ENCODE results near the gene VTI1A.
"Not testable (repeated sequence)": the region's sequence is repeated elsewhere in the genome, so short reads cannot be mapped to it uniquely, and the experiment has no call there.

The VTI1A gene

DNA sequence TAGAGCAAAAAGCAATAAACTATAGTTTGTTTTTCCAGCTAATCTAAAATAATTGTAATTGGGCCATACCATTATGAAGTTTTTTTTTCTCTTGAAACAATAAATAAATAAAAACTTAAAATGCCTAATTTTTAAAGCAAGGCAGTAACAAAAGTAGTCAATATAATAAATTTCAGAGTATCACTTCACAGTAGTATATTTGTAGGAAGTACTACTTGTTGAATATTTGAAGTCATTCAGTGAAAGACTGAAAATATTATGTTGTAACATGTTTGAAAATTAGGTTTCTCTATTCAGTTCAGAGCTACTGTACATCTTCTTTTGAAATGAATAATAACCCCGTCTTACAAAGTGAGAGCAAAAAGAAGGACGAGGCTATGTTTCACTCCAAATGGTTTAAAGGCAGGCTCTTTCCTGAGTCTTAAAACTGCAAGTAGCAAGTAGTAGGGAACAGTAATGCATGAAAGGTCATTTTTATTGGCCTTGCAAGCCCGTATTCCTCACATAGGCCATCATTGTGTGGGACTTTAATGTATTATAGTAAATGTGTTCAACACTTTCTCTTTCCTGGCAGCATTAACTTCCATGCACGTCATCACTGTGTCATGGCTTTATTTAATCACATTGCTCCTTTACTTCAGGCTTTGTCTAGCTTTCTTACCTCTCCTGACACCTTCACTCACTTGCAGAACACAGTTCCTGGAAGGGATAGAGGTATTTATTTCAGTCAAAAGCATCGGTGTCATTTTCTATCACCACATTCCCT, 141.4 kb downstream of the VTI1A start:
- DNase-seq (ENCODE audit: low spot score): no peak

- DNase-seq (ENCODE audit: low spot score): no peak
These were observed 142.1 kb downstream of the VTI1A start for GRCh38 chr10:112589081-112589480.

GRCh38 chr10:112590786-112591185, 143.8 kb downstream of the VTI1A start:
- not testable (repeated sequence) for DNase-seq (ENCODE audit: low spot score)

DNA sequence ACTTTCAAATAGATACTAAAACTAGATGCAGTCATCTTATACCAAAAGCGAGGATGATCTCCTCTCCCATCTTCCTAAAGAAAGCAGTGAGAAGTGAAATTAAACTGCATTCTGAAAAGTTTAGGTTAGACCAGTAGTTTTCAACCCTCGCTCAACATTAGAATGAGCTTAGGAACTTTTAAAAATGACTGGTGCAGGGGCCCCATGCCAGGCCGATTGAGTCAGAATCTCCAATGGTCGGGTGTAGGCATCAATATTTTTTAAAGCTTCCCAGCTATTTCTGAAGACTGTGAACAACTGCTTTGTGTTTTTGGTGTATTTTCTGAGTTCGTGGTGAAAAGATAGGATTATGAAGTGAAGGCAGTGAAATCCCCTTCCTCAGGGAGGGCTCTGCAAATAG, 146.0 kb downstream of the VTI1A start:
- DNase-seq (ENCODE audit: low spot score): no peak

DNA sequence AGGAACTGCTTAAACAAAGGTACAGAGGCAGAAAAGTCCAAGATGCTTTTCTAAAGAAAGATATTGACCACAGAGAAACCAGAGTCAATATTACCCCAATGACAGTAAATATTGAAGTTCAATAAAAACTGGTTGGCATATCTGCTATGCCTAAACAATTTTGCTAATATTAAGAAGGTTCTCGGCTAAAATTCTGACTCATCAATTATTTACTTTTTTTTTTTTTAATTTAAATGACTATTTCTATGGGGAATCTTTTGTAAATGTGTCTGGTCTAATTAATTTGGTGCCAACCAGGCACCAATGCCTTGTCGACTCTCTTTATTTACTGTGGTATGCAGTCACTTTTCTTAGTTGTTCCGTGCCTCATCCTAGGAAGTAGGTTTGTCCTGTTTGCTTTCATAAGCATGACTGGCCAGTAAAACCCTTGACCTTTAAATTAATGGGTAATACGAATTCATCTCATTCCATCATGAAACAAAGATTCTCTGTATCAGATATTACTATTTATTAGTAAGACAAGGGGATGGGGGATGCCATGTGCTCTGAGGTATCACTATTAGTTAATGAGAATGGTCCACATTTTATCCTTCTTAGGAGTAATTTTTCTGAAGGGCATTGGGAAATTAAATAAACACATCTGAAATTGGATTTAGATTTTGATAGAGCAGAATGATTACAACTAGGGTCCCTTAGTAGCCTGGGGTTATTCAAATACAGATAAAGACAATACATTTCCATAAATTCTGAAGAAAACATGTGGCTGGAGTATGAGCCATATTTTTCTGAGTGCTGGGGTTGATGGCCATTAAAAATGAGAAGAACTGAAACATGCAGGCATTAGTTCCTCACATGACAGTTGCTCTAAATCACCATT, 154.4 kb downstream of the VTI1A start:
- no peak for DNase-seq (ENCODE audit: low spot score)

GRCh38 chr10:112603062-112603461, 156.0 kb downstream of the VTI1A start:
- DNase-seq (ENCODE audit: low spot score): no peak

DNA sequence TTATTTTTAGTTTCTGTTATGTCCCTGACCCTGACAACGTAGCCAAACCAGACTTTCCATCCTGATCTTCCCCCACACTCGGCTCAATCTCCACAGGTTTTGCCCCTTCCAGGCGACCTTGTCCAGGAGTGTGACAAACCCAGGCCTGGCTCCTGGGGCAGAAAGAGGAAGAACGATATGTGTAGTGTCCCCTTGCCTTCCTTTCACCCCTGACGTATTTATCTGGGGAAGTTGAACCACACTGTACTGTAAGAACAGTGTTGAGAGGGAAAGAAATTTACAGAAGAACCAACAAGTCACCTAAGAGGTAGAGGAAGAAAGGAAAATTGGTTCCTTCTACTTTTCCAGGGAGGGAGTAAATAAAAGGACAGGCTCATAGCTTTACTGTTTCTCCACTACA, 158.0 kb downstream of the VTI1A start:
- DNase-seq (ENCODE audit: low spot score): no peak

DNA sequence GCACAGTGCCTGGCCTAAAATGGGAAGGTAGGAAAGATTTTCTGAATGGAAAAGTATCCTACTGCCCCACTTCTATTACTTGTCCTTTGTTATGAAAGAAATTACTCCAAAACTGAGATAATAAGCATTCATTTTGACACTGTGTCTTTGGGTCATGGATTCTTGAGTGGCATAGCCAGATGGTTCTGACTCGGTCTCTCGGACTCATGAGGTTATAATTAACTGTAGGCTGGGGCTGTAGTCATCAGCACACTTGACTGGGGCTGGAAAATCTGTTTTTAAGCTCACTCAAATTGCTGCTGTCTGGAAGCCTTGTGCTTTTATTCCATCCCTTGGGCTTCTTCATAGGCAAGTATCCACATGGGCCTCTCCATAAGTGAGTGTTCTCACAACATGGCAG, 160.5 kb downstream of the VTI1A start:
- no peak for DNase-seq (ENCODE audit: low spot score)

- no peak for DNase-seq (ENCODE audit: low spot score)
These were observed 166.6 kb downstream of the VTI1A start for GRCh38 chr10:112613620-112614019.

GRCh38 chr10:112614072-112614471, 167.1 kb downstream of the VTI1A start:
- no peak for DNase-seq (ENCODE audit: low spot score)

- DNase-seq (ENCODE audit: low spot score): no peak
These were observed 167.6 kb downstream of the VTI1A start for GRCh38 chr10:112614586-112614985.

DNA sequence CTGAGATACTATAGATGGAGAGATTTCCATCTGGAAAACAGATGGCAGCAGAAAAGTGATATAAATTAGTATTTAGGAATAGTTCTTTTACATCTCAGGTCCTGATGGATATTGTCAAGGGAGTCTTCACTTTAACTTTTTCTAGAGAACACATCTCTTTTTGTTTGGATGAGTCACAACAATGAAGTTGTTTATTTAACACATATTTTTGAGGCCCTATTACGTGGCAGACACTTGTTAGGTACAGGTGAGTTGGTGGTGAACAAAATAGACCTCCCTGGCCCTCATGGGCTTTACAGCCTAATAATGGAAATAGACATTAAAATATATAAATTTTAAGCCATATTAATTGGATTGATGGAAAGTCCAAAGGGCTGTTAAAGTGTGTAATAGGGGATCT, 168.3 kb downstream of the VTI1A start:
- no peak for DNase-seq (ENCODE audit: low spot score)

- no peak for DNase-seq (ENCODE audit: low spot score)
These were observed 169.6 kb downstream of the VTI1A start for GRCh38 chr10:112616647-112617046.

DNA sequence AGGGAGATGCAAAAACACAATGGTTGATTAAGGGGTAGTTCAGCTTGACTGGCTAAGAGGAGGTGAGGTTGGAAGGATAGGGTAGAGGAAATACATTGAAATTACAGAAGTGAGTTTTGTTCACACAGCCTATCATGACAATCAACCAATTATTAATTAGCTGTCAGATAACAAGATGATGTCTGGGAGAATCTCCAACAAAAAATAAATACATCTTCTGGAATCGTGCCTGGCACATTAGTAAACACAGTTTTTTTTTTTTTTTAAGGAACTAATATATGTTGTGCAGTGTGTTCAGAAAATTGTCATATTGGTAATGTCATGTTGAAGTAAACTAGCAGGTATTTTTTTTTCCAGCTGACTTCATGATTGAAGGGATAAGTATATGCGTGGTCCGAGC, 171.8 kb downstream of the VTI1A start:
- DNase-seq (ENCODE audit: low spot score): no peak

DNA sequence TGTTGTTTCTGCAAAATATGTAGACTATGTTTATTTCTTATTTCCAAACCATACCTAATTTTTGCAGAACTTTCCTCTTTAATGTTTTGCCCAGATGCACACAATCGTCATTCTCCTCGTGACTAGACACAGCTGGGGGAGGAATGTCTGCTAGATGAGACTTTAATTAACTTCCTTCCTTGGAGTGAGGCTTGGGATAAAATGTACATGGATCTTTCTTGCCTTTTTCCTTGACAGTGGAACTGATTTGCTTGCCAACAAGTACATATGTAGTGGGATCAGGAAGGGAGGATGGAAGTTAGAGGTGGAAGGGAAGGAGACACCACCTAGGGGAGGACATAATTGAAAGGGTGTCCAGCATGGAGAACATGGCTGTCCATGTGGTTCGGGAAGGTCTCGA, 172.5 kb downstream of the VTI1A start:
- no peak for DNase-seq (ENCODE audit: low spot score)

DNA sequence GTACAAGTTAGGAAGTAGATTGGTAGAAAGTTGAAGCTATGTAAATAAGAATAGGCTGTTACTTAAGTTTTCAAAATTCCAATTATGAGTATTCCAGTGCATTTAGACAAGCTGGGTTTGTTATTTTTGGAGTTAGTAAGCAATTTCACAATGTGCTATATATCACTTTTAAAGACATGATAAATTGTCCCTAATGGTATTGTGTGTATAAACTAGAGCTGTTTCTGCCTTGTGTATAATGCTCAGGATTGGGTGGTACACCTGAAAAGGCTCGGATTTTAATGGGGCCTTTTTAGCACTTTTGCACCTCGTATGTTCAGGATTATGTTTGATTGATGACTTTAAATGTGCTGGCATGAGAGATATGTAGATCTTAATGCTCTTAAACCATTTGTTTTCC, 175.8 kb downstream of the VTI1A start:
- DNase-seq (ENCODE audit: low spot score): no peak

DNA sequence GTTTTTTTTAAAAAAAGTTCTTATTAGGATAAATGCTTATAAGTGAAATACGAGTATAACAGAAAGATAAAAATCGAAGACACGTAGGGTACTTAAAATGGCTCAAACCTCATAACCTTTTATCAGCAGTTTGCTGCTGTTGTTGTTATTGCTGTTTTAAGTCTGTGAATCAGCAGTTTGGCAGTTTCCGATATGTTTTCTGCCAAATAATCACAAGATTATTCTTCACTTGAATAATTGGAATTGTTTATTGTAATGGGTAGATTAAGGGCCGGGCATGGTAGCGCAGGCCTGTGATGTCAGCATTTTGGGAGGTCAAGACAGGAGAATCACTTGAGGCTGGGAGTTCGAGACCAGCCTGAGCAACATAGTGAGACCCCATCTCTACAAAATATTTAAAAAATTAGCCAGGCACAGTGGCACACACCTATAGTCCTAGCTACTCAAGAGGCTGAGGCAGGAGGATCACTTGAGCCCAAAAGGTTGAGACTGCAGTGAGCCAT, 177.6 kb downstream of the VTI1A start:
- DNase-seq (ENCODE audit: low spot score): no peak

DNA sequence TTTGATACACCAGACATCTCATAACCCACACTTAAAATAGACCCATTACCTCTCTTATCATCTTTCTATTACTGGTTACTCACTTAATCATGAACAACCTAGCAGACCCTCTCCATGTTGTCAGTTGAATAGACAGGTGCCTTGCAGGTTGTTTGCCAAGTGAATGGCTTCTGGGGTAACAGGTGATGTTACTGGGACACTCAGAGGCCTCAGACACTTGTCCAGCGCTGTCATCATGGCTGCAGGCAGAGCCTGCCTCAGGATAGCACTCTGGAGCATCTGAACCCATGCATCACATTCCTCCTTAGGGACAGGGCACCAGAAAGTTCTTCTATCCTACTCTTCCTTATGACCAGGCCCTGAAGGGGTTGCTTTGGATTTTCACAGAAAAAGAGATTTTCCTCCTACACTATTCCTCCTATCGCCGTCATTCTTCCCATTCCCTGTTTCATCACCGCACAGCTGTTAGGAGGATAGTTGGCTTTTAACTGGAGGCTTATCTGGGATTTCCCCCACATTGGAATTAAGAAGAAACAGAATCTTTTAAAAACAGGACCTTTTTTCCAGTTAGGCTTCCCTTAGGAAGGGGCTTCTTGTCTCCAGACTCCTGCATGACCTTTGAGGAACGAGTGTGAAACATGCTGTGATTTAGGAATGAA, 182.1 kb downstream of the VTI1A start:
- no peak for DNase-seq (ENCODE audit: low spot score)

- peak; percentile 20 for DNase-seq (ENCODE audit: low spot score)
These were observed 184.7 kb downstream of the VTI1A start for GRCh38 chr10:112631501-112632400.

GRCh38 chr10:112634096-112634830, 187.2 kb downstream of the VTI1A start:
- no peak for DNase-seq (ENCODE audit: low spot score)

GRCh38 chr10:112637901-112638300, 190.9 kb downstream of the VTI1A start:
- DNase-seq (ENCODE audit: low spot score): peak; percentile 28

Data from pons (tissue), 1 donor.